IPS DF 4.7 (cell line): Measurements from ENCODE around the gene SOX11.

ENCODE experiments used
- DNase-seq: peaks from one replicate; pipeline ENCODE4 v3.0.0-alpha.2; 2013; ENCODE audit warnings: low spot score; ENCODE audit errors: extremely low read depth

The SOX11 gene

GRCh38 chr2:5691221-5691984 lies 781 bp upstream of the SOX11 start:
- no peak for DNase-seq

DNA sequence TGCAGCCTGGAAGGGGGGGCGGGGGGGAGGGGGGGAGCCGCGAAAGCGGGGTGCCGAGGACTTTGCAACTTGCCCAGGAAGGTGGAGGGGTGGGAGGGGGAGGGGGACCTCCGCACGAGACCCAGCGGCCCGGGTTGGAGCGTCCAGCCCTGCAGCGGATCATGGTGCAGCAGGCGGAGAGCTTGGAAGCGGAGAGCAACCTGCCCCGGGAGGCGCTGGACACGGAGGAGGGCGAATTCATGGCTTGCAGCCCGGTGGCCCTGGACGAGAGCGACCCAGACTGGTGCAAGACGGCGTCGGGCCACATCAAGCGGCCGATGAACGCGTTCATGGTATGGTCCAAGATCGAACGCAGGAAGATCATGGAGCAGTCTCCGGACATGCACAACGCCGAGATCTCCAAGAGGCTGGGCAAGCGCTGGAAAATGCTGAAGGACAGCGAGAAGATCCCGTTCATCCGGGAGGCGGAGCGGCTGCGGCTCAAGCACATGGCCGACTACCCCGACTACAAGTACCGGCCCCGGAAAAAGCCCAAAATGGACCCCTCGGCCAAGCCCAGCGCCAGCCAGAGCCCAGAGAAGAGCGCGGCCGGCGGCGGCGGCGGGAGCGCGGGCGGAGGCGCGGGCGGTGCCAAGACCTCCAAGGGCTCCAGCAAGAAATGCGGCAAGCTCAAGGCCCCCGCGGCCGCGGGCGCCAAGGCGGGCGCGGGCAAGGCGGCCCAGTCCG lies 540 bp downstream of the SOX11 start:
- DNase-seq, result no peak

DNA sequence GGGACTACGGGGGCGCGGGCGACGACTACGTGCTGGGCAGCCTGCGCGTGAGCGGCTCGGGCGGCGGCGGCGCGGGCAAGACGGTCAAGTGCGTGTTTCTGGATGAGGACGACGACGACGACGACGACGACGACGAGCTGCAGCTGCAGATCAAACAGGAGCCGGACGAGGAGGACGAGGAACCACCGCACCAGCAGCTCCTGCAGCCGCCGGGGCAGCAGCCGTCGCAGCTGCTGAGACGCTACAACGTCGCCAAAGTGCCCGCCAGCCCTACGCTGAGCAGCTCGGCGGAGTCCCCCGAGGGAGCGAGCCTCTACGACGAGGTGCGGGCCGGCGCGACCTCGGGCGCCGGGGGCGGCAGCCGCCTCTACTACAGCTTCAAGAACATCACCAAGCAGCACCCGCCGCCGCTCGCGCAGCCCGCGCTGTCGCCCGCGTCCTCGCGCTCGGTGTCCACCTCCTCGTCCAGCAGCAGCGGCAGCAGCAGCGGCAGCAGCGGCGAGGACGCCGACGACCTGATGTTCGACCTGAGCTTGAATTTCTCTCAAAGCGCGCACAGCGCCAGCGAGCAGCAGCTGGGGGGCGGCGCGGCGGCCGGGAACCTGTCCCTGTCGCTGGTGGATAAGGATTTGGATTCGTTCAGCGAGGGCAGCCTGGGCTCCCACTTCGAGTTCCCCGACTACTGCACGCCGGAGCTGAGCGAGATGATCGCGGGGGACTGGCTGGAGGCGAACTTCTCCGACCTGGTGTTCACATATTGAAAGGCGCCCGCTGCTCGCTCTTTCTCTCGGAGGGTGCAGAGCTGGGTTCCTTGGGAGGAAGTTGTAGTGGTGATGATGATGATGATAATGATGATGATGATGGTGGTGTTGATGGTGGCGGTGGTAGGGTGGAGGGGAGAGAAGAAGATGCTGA lies 1.4 kb downstream of the SOX11 start:
- no peak for DNase-seq

- DNase-seq, result no peak
Measured at GRCh38 chr2:5694306-5694705, 2.1 kb downstream of the SOX11 start.

DNA sequence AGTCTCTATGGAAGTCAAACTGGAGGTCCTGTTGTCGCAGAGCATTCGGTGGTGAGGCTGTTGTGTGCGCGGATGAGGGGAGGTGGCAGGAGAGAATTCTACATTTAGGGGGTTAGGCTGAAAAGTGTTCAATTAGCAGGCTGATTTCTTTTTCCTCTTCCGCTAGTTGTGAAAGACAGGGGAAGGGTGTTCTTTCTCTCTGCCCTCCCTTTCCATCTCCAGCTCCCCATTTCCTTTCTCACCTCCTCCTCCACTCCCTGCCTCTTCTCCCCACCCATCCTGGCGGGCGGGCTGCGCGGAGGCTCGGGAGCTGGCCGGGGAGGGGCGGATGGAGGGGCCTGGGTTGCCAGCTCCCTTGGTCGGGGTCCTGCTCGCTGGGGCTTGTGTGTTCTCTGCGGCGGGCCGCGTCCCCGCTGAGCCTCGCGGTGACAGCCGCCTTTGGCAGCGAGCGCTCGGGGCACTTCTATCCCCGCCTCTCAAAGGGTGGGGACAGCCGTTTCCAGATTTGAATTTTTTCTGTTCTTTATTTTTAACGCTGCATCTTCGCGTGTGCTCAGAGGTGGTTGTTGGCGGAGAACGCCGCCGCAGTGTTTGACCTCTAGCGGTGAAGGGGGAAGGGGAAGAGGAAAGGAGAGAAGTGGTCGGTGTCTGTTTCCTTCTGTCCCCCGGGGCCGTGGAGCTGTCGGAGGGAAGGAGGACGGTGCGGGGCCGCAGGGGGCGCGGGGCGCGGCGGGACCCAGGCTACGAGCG lies 3.6 kb downstream of the SOX11 start:
- no peak for DNase-seq

GRCh38 chr2:5696404-5696944 lies 4.3 kb downstream of the SOX11 start:
- DNase-seq, result no peak

DNA sequence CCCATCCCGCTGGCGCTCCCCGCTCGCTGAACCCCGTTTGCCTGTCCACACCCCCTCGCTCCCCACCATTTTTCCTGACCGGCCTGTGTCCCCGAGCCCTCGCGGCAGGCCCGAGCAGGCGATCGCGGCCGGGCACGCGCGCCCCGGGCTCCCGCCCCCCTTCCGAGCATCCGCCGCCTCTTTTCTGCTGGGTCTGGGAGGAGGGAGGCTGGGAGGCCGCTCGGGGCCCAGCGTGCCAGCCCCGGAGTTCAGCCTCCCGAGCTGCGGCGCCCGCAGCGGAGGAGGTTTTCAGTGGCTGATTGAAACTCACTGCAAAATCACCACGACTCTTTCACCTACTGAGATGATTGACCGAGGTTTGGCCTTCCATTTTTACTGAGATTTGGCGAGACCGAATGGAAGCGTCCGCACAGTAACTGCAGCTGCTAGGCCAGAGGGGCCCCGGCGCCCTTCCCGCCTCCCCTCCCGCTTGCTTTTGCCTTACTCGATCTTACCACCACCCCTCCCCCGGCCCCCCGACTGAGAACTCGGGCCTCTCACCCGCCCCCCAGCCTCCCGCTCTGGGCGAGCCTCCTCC lies 4.8 kb downstream of the SOX11 start:
- no peak for DNase-seq

- DNase-seq, result no peak
Measured at GRCh38 chr2:5697562-5697961, 5.4 kb downstream of the SOX11 start.

DNA sequence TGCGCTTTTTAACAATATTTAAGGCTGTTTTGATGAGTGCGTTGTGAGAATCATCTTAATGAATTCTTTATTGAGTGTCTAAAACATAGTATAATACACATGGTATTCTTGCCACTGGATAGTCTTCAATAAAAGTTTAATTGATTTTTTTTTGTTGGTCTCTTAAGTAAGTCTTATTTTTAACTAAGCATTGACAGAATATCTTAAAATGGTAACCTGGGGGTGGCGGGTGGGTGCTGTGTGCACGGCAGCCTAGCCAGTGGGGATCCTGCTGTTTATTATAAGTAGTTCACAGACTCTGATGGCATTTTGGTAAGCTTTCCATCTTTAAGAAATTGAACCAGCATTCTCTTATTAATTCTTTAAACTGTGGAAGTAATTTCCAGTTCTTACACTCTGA lies 6.0 kb downstream of the SOX11 start:
- no peak for DNase-seq

- DNase-seq, result no peak
Measured at GRCh38 chr2:5699963-5700362, 7.8 kb downstream of the SOX11 start.

DNA sequence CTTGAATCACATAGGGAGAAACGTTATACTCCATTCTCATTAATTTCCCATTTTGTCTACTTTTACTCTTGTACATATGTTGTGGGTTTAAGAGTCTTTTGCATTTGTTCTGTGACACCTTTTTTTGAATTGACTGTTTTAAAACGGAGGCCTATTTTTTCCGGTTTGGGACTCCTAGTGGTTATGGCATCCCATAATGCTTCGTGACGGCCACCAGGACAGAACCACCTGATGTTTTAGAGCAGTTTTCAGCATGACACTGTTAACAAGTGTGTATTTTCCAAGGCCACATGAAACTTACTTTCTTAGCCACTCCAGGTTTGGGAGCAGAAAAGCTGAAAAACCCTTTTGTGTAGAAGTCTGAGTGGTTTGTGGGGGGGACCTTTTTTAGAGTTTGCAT lies 8.4 kb downstream of the SOX11 start:
- no peak for DNase-seq

- DNase-seq, result no peak
Measured at GRCh38 chr2:5701266-5701665, 9.1 kb downstream of the SOX11 start.

GRCh38 chr2:5703166-5703565 lies 11.0 kb downstream of the SOX11 start:
- DNase-seq, result no peak

DNA sequence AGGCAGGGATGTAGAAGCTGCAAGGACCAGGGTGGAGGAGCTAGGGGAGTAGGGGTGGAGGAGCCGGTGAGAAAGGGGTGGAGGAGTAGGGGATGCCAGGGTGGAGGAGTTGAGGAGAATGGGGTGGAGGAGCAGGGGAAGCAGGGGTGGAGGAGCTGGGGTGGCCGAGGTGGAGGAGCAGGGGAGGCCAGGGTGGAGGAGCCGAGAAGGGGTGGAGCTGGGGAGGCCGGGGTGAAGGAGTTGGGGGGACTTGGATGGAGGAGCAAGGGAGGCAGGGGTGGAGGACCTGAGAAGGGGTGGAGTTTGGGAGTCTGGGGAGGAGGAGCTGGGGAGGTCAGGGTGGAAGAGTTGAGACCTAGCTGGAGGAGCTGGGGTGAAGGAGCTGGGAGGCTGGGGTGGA lies 13.3 kb downstream of the SOX11 start:
- no peak for DNase-seq

DNA sequence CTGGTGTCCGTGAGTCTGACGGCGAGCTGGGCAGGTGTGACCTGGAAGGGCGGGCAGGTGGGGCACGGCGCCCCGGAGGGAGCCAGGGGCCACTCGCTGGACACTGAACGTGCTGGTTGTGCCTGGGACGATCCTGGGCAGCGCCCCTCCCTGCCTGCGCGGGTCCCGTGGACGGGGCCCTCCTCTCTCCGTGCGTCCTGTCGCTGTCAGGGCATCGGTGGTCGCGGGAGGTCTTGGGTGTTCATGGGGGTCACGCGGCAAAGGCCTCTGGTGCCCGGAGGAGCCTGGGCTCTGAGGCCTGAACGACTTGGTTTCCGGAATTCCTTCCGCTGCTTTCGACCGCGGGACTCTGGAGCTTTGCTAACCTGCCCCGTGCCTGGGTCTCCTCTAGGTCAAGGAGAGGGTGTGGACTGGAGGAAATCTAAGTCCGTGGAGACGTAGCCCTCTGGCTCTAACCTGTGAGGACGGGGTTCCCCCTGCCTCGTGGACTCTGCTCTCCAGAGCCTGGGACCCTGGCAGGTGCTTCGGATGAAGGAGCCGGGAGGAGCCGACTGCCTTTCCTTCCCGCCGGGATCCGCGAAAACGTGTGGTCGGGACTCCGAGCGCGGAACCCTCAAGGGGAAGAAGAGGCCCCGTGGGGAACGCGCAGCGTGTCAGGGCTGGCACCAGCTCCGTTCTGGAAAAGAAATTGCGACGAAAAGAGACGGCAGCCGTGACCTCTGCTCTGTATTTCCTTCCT lies 14.7 kb downstream of the SOX11 start:
- no peak for DNase-seq

GRCh38 chr2:5710615-5711014 lies 18.4 kb downstream of the SOX11 start:
- DNase-seq, result no peak

DNA sequence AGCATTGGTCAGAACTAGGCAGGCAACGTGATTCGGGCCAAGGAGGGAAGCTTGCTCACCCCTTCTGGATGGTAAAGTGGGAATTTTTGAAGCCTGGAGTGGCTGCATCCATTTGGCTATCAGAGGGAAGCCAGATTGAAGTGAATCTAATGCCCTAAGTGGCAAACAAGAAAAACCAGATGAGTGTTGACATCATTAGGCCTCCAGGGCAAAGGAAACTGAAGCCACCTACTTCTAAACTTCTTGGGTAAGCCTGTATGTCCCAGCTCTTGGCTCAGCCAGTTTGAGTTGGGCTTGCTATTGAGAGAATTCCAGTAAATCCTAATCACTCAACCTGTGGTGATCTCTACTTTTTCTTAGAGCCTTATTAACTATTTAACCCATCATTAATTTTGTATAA lies 20.9 kb downstream of the SOX11 start:
- no peak for DNase-seq

GRCh38 chr2:5719629-5720334 lies 27.6 kb downstream of the SOX11 start:
- DNase-seq, result no peak

DNA sequence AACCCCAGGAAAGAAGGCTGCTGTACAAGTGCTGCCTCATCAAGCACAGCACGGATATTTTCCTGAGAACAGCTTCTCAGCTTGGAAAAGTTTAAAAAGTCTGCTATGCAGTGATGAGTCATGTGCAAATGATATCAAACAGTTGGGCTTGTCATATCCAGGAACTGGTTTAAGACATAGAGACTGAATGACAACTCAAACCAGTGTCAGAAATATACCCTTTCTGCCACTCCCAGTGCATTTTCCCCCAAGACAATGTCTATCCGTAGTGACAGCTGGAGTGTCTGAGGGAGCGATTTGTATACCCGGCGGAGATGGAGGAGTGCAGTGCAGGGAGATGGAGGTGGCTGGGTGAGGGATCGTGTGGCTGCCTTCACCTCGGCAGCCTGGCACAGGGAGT lies 28.2 kb downstream of the SOX11 start:
- DNase-seq, result no peak
